Skeletal muscle tissue (tissue), 4 donors: ENCODE measurements around the gene FDXR. TPM values are rescaled to one million over a fixed set of nuclear protein-coding genes. Genes with fewer than 3 reads are reported as not detected.

Experiments
- H3K27ac ChIP-seq: one replicate; pipeline ENCODE4 v1.7.0; 2013; ENCODE audit warnings: mild to moderate bottlenecking, low read depth, low read length, inconsistent platforms
- H3K27me3 ChIP-seq, 3 donors: one replicate each; pipeline ENCODE4 v1.7.0; 2013; ENCODE audit warnings: low read length in 3 of 3; ENCODE audit not compliant: control insufficient read depth in 3 of 3, insufficient read depth in 3 of 3
- H3K36me3 ChIP-seq, 3 donors: one replicate each; pipeline ENCODE4 v1.7.0; 2013; ENCODE audit warnings: low read length in 3 of 3; ENCODE audit not compliant: control insufficient read depth in 3 of 3, insufficient read depth in 3 of 3
- H3K4me1 ChIP-seq, 3 donors: one replicate each; pipeline ENCODE4 v1.7.0; 2013; ENCODE audit warnings: low read length in 3 of 3, mild to moderate bottlenecking in 3 of 3; ENCODE audit not compliant: control insufficient read depth in 3 of 3, insufficient read depth in 3 of 3
- H3K4me3 ChIP-seq, 3 donors: one replicate each; pipeline ENCODE4 v1.7.0; 2013; ENCODE audit warnings: low read length in 3 of 3
- H3K9ac ChIP-seq, 3 donors: one replicate each; pipeline ENCODE4 v1.7.0; 2013; ENCODE audit warnings: low read length in 3 of 3, mild to moderate bottlenecking in 3 of 3, moderate library complexity in 2 of 3, low read depth in 1 of 3
- H3K9me3 ChIP-seq, 3 donors: one replicate each; pipeline ENCODE4 v1.7.0; 2013; ENCODE audit warnings: low read length in 3 of 3; ENCODE audit not compliant: control insufficient read depth in 3 of 3
- total RNA-seq: library from RNA; depleted of rRNA; stranded (reverse); fragments of >200 nt; gene quantifications from one replicate; pipeline ENCODE4 v1.2.3, GENCODE V29; 2014
- donor health status: Osteomylitis.

Gene FDXR, protein sequence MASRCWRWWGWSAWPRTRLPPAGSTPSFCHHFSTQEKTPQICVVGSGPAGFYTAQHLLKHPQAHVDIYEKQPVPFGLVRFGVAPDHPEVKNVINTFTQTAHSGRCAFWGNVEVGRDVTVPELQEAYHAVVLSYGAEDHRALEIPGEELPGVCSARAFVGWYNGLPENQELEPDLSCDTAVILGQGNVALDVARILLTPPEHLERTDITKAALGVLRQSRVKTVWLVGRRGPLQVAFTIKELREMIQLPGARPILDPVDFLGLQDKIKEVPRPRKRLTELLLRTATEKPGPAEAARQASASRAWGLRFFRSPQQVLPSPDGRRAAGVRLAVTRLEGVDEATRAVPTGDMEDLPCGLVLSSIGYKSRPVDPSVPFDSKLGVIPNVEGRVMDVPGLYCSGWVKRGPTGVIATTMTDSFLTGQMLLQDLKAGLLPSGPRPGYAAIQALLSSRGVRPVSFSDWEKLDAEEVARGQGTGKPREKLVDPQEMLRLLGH
- 3.7 TPM for total RNA-seq

DNA sequence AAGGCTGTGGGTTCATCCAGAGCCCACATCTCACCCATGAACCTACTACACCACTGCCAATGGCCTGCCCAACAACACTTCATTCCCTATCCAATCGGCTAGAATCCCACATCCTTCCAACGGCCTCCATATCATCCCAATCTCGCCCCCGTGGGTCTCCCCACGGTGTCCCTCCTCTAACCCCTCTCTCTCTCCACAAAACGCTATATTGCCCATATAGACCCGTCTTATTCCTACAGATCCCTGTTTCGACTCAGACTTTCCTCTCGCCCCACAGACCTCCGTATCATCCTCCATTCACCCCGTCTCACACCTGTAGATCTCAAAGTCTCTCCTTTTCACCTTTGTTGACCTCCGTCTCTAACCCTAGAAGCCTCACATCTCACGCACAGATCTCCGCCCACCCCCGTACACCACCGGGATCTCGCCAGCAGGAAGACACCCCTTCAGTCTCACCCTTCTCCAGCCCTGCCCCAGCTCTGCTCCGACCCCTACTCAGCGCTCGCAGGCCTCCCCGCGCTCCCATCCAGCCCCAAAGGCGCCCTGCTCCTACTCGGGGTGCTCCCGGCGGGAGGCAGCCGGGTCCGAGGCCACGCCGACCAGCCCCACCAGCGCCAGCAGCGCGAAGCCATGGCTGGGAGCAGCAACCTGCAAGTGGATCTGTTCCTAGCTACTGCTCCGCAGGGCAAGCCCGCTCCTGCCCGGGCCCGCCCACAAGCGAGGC lies at the start of gene FDXR:
FDXR (minus strand) TSS at position 682 of the 724 bp plus-strand sequence; CDS start at position 632, 50 bp downstream.
- peak within 1 kb of the TSS; percentile 87 to 91 (median 91) for H3K9ac ChIP-seq
- peak within 1 kb of the TSS; percentile 86 for H3K27ac ChIP-seq
- no peaks in the 10 kb centered on the region for H3K9me3 ChIP-seq
- H3K36me3 ChIP-seq, result peaks cover 0 to 4% (median 2%) of the 10 kb centered on the region in 3 donors
- peaks cover 15 to 25% (median 20%) of the 10 kb centered on the region in 3 donors for H3K4me1 ChIP-seq
- H3K4me3 ChIP-seq, result peak within 1 kb of the TSS; percentile 83 to 92 (median 89)
- peaks cover 0 to under 1% (median 0%) of the 10 kb centered on the region in 3 donors for H3K27me3 ChIP-seq

DNA sequence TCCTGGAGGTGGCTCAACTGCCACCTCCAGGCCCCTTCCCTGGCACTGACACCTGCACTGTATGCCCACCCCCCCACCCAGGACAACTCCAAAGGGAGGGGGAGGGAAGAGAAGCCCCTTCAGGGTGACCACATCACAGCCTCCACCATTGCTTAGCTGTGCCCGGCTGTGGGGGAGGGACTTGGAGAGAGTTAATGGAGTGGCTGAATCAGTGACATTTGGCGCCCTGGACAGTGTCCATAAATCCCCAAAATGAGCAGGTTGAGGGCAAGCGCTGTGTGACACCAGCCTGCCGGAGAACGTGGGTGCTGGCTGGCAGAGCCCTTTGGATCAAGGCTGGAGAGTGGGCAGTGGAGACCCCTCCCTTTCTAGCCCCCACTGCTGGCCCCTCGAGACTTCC lies 49.4 kb upstream of the FDXR start:
- Histone ChIP-seq H3K4me1 (peaks cover 3 to 11% (median 6%) of the 10 kb centered on the region in 3 donors), H3K9ac (no peak overlapping the region), H3K27ac (no peak overlapping the region), H3K9me3 (no peaks in the 10 kb centered on the region), H3K36me3 (no peaks in the 10 kb centered on the region), H3K4me3 (no peak overlapping the region), H3K27me3 (peaks cover 61 to 84% (median 74%) of the 10 kb centered on the region in 3 donors)

DNA sequence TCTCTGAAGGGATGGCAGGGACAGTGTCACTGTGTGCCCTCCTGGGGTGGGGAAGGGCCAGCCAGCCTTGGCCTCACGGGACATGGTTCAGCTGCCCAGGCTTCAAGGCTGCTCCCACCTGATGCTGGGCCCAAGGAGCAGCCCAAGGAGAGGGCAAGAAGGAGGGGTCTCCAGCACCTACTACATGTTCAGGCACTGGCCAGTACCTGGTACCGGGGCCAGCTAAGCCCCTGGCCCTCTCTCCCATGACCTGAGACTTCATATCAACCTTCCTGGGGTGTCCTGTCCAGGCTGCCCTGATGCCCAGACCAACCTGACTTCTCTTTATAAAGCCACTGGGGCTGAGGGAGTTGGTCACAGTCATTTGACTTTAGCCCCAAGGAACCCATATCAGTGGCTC lies 49.0 kb upstream of the FDXR start:
- no peak overlapping the region for H3K4me3 ChIP-seq
- H3K27me3 ChIP-seq, result peaks cover 61 to 86% (median 75%) of the 10 kb centered on the region in 3 donors
- H3K4me1 ChIP-seq, result peaks cover 3 to 14% (median 6%) of the 10 kb centered on the region in 3 donors
- no peak overlapping the region for H3K27ac ChIP-seq
- no peaks in the 10 kb centered on the region for H3K9me3 ChIP-seq
- H3K36me3 ChIP-seq, result no peaks in the 10 kb centered on the region
- no peak overlapping the region for H3K9ac ChIP-seq

DNA sequence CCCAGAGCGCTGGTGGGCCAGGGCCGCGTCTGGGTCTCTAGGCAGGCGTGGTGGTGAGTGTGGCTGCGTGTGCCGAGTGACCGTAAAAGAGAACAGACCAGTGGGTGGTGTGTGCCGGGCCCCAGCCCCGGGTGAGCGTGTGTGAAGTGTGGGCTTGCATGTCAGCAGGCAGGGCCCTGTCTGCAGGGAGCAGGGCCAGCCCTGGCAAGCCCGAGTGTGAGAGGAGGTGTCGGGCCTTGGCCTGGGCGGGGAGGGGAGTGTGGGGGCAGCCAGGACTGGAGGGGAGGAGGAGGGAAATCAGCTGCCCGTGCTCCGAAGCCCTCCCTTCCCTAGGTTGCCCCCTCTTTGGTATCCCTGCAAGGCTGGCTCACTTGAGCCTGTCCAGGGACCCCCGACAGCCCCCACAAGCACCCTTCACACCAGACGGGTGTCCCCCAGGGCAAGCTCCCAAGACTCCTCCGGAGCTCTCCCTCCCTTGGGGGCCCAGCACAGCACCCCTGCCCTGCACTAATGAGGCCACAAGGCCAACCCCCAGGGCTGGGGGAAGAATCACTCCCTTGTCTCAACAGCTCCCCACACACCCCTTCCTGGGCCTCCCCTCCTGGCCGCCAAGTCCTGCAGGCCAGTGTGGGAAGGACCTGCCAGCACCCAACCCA lies 48.4 kb upstream of the FDXR start:
- H3K9ac ChIP-seq, result no peak overlapping the region
- no peaks in the 10 kb centered on the region for H3K9me3 ChIP-seq
- peaks cover 3 to 14% (median 6%) of the 10 kb centered on the region in 3 donors for H3K4me1 ChIP-seq
- no peak overlapping the region for H3K4me3 ChIP-seq
- H3K36me3 ChIP-seq, result no peaks in the 10 kb centered on the region
- H3K27ac ChIP-seq, result no peak overlapping the region
- peaks cover 64 to 88% (median 80%) of the 10 kb centered on the region in 3 donors for H3K27me3 ChIP-seq

DNA sequence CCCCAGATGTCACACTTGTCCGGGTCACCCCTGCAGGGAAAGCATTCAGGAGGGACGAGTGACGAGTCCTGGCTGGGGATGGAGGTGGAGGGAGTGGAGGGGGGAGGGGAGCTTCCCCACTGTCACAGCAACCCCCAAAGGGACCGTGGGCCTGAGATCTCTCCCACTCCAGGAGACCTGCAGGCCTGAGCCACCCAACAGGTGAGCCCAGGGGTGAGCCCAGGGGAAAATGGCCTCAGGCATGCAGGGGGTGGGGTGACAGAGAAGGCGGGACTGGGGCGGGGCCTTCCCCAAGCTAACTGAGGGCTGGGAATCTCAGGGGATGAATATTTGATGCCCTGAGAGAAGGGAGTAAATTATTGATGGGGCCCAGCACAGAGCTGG lies 47.8 kb upstream of the FDXR start:
- peaks cover 3 to 14% (median 6%) of the 10 kb centered on the region in 3 donors for H3K4me1 ChIP-seq
- H3K9me3 ChIP-seq, result no peaks in the 10 kb centered on the region
- no peaks in the 10 kb centered on the region for H3K36me3 ChIP-seq
- no peak overlapping the region for H3K9ac ChIP-seq
- H3K27me3 ChIP-seq, result peaks cover 61 to 87% (median 76%) of the 10 kb centered on the region in 3 donors
- H3K27ac ChIP-seq, result no peak overlapping the region
- H3K4me3 ChIP-seq, result no peak overlapping the region

DNA sequence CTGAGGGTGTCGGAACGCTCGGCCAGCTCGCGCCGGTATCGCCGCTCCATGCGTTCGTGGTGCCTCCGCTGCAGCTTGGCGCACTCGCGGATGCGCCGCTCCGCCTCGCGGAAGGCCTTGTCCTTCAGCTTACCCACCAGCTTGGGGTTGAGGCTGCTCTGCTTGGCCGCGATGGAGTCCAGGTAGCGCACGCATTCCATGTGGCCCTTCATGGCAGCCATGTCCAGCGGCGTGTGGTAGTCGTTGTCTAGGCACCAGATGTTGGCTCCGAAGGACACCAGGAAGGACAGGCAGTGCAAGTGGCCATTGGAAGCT lies 47.5 kb upstream of the FDXR start:
- peaks cover 3 to 14% (median 6%) of the 10 kb centered on the region in 3 donors for H3K4me1 ChIP-seq

DNA sequence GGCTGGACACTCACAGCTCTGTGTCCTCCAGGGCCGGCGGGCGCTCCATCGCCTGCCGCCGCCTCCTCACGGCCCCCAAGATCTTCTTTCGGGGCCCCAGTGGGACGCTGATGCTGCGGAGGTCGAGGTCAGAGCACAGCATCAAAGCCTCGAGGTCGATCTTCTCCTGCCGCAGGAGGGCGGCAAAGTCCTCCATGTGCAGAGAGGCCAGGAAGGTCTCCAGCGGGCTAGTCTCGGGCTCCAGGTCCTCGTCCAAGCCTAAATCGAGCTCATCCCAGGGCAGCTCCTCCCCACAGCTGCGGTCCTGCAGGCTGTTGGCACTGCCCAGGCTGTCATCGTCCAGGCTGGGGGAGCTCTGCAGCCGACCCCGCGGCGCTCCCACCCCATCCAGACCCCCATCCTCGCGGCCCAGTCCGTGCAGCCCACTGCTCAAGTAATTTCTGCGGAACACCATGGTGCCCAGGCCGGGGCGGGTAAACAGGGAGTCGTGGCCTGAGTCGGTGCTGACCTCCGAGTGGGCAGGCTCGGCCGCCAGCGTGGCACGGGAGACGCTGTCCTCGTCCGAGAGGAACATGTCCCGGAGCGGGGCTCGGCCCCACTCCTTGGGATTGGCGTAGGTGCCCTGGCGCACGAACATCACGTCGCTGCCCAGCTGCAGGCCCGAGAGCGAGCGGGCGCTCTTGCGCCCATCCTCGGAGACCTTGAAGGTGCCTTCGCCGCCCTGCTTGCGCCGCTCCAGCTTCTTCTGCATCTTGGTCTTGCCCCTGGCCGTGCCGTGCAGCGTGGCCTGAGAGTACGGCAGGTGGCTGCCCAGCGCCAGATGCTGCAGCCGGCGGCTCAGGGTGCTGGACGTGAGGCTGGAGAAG lies 46.9 kb upstream of the FDXR start:
- H3K9me3 ChIP-seq, result no peaks in the 10 kb centered on the region
- H3K4me3 ChIP-seq, result no peak overlapping the region
- no peak overlapping the region for H3K9ac ChIP-seq
- no peaks in the 10 kb centered on the region for H3K36me3 ChIP-seq
- no peak overlapping the region for H3K27ac ChIP-seq
- peaks cover 3 to 11% (median 6%) of the 10 kb centered on the region in 3 donors for H3K4me1 ChIP-seq
- peaks cover 57 to 81% (median 67%) of the 10 kb centered on the region in 3 donors for H3K27me3 ChIP-seq

More for the DNA sequence above, 47.5 kb upstream of the FDXR start:
- Histone ChIP-seq H3K27ac (no peak overlapping the region), H3K4me3 (no peak overlapping the region), H3K36me3 (no peaks in the 10 kb centered on the region), H3K9ac (no peak overlapping the region), H3K27me3 (peaks cover 59 to 83% (median 73%) of the 10 kb centered on the region in 3 donors), H3K9me3 (no peaks in the 10 kb centered on the region)

DNA sequence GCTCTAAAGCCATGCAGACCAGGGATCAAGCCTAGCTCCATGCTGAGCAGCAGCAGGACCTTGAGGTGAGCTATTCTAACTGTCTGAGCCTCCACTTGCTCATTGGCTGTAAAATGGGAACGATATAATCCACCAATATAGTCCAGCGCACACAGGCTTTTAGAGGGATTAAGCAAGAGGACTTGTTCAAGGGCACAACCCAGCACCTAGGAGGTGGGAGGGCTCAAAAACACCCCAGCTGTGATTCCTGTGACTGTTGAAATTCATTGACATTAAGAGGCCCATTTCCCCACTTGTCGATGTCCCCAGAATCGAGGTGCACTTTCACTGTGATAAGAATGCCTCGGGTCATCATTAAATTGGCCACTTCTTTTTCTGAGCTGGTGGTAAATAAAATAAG lies 46.1 kb upstream of the FDXR start:
- peaks cover under 1 to 8% (median 2%) of the 10 kb centered on the region in 3 donors for H3K4me1 ChIP-seq
- H3K36me3 ChIP-seq, result no peaks in the 10 kb centered on the region
- no peaks in the 10 kb centered on the region for H3K9me3 ChIP-seq
- H3K9ac ChIP-seq, result no peak overlapping the region
- no peak overlapping the region for H3K4me3 ChIP-seq
- H3K27ac ChIP-seq, result no peak overlapping the region
- peaks cover 50 to 74% (median 59%) of the 10 kb centered on the region in 3 donors for H3K27me3 ChIP-seq

DNA sequence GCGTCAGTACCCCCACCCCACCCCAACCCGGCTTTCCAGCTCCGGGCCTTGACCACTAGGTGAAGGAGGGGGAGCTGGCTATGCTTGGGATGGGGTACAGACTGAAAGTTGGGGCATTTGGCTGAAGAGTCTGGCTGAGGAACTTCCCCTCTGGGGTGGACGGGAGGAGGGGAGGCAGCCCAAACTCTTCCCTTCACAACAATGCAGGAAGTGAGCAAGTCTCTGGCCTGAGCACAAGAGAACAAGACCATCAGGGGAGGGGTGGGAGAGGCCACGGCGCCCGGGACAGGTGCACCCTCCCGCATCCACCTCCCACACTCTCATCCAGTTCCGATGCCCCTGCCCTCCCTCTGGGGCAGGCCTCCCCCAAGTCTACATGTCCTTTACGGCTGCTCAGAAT lies 44.6 kb upstream of the FDXR start:
- no peak overlapping the region for H3K27ac ChIP-seq
- H3K4me1 ChIP-seq, result peaks cover 0 to 3% (median 0%) of the 10 kb centered on the region in 3 donors
- peaks cover 36 to 62% (median 50%) of the 10 kb centered on the region in 3 donors for H3K27me3 ChIP-seq
- H3K36me3 ChIP-seq, result no peaks in the 10 kb centered on the region
- no peak overlapping the region for H3K4me3 ChIP-seq
- H3K9ac ChIP-seq, result no peak overlapping the region
- no peaks in the 10 kb centered on the region for H3K9me3 ChIP-seq
